Sigmoid colon (tissue), 7 donors: ENCODE results near the gene NFIB. TPM values are rescaled to one million over a fixed set of nuclear protein-coding genes. Genes with fewer than 3 reads are reported as not detected.
A peak's percentile ranks its signal among the peaks of the same experiment; 100 is the strongest.

ENCODE experiments used
- DNase-seq: peaks from one replicate; pipeline ENCODE4 v3.0.0-alpha.2; 2019
- H3K27ac ChIP-seq, 4 donors: fragments of 200-600 bp; sonication (generic); one replicate each; pipeline ENCODE4 v1.5.1; 2016 to 2019; ENCODE audit warnings: mild to moderate bottlenecking in 1 of 4
- H3K27me3 ChIP-seq, 3 donors: fragments of 200-600 bp; sonication (generic); one replicate each; pipeline ENCODE4 v1.5.1; 2019; ENCODE audit warnings: mild to moderate bottlenecking in 1 of 3
- H3K36me3 ChIP-seq, 4 donors: fragments of 200-600 bp; sonication (generic); one replicate each; pipeline ENCODE4 v1.5.1; 2016 to 2019
- H3K4me1 ChIP-seq, 4 donors: fragments of 200-600 bp; sonication (generic); one replicate each; pipeline ENCODE4 v1.5.1; 2017 to 2019
- H3K4me3 ChIP-seq, 4 donors: fragments of 200-600 bp; sonication (generic); one replicate each; pipeline ENCODE4 v1.5.1; 2017 to 2019; ENCODE audit warnings: mild to moderate bottlenecking in 2 of 4, moderate library complexity in 1 of 4
- H3K9me3 ChIP-seq, 4 donors: fragments of 200-600 bp in 3 of 4; sonication (generic) in 3 of 4; one replicate each; pipeline versions ENCODE4 v1.5.1 to v1.6.1; 2013 to 2019
- EP300 ChIP-seq, 4 donors: sonication (generic); formaldehyde crosslinking; IDR thresholded peaks; one replicate each; pipeline ENCODE4 v1.6.1; 2017; ENCODE audit warnings: antibody characterized with exemption in 4 of 4
- POLR2A ChIP-seq, 2 donors: fragments of 450-650 bp; IDR thresholded peaks; one replicate each; pipeline ENCODE4 v1.6.1; 2016; ENCODE audit warnings: antibody characterized with exemption in 2 of 2, mild to moderate bottlenecking in 2 of 2, moderate library complexity in 2 of 2
- POLR2AphosphoS5 ChIP-seq, 4 donors: sonication (generic); formaldehyde crosslinking; IDR thresholded peaks; one replicate each; pipeline ENCODE4 v1.6.1; 2017; ENCODE audit warnings: antibody characterized with exemption in 4 of 4
- WGBS, 2 donors: extraction: QIAGEN DNeasy Blood & Tissue Kit; methylation state at CpG; one replicate each; pipeline ENCODE4 v1.1.7; 2013; 5-methylcytosine and 5-hydroxymethylcytosine counted together
- intact Hi-C: fragments of 100-400 bp; cut with DNase I; formaldehyde crosslinking; loops from one replicate; pipeline ENCODE4 v1.15.1; 2023
- polyA plus RNA-seq, 3 donors: library from polyadenylated mRNA; stranded (reverse); fragments of 200-250 nt; gene quantifications; one replicate each; pipeline ENCODE4 v1.2.3, GENCODE V29; 2013
- total RNA-seq, 4 donors: library from RNA; depleted of rRNA; stranded (reverse); fragments of >200 nt; gene quantifications; one replicate each; pipeline ENCODE4 v1.1.0, GENCODE V29; 2016
- TF ChIP-seq, protein P1 (sequence below), 4 experiments: fragments of 450-650 bp in 3 of 4; fragments of 200-600 bp in 1 of 4; IDR thresholded peaks; one replicate each; pipeline ENCODE4 v1.5.1; 2016 to 2019; ENCODE audit warnings: antibody characterized with exemption in 4 of 4, mild to moderate bottlenecking in 3 of 4, moderate library complexity in 2 of 4
- donor health status: healthy with polysubstance abuse.
- donor health status: Bipolar disorder and iron deficiency.
- donor health status: healthy.

NFIB gene
- total and polyA plus RNA-seq, 7 donors = 3.7 to 129 (median 45.3) TPM

DNA sequence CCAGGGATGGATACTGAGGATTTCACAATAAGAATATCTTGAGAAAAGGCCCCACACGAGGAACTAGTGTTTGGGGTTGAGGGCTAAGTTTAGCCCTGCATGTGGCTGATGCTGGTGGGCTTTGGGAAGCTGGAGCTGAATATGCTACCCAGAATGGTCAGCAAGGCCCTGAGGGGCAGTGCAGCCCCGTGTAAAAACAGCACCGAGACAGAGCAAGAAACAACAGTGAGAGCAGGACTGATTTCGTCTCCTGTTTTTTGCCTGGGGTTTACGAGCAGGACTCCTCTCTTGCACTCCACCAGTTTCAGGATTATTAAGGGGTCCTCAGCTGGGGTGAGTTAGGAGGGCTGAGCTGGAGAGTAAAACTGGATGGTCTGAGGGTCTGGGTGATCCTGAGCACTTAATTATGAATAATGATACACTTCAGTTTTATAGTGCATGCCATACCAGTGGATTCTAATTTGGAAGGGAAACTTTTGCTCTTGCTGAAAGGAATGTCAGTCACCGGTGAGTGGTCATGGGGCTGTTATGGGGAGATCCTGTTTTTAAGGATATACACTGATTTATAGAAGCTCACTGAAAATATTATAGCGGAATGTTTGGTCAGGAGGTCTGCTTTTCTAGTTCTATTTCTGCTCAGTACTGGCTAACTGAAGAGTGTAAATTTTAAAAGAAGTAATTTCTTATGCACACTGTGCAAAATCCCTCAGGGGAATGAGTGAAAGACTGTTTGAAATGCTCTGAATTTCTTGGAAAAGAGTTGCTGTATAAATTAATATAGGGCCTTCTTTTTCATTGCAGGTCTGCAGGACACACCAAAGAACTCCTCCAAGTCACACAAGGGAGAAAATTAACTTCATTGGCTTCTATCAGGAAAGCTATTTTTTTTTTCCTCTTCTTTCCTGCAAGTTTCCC, 42.7 kb upstream of the NFIB start:
- Histone ChIP-seq H3K27ac (peak overlapping the region in 3 of 4 donors; percentile 12 to 62 (median 41)), H3K36me3 (no peaks in the 10 kb centered on the region), H3K4me1 (peaks cover 0 to 48% (median 25%) of the 10 kb centered on the region in 4 donors), H3K4me3 (no peak overlapping the region), H3K27me3 (no peaks in the 10 kb centered on the region), H3K9me3 (no peaks in the 10 kb centered on the region)
- 80 to 82% methylated on average over 7 of the region's 7 CpGs for WGBS, 2 donors
- TF ChIP-seq POLR2AphosphoS5 (IDR thresholded peaks at IDR 0.05) (no peak), POLR2A (IDR thresholded peaks at IDR 0.05) (no peak), EP300 (IDR thresholded peaks at IDR 0.05) (no peak)
- TF ChIP-seq, protein P1, sequence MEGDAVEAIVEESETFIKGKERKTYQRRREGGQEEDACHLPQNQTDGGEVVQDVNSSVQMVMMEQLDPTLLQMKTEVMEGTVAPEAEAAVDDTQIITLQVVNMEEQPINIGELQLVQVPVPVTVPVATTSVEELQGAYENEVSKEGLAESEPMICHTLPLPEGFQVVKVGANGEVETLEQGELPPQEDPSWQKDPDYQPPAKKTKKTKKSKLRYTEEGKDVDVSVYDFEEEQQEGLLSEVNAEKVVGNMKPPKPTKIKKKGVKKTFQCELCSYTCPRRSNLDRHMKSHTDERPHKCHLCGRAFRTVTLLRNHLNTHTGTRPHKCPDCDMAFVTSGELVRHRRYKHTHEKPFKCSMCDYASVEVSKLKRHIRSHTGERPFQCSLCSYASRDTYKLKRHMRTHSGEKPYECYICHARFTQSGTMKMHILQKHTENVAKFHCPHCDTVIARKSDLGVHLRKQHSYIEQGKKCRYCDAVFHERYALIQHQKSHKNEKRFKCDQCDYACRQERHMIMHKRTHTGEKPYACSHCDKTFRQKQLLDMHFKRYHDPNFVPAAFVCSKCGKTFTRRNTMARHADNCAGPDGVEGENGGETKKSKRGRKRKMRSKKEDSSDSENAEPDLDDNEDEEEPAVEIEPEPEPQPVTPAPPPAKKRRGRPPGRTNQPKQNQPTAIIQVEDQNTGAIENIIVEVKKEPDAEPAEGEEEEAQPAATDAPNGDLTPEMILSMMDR (IDR thresholded peaks at IDR 0.05) = no peak
- DNase-seq = no peak
- intact Hi-C loops = loop anchor here (5.0 kb wide), 1 partner anchor 76 kb away; no protein-coding TSS in a partner anchor

GRCh38 chr9:14354201-14354600, 40.3 kb upstream of the NFIB start:
- WGBS, 2 donors = 97 to 99% methylated on average over 1 of the region's 1 CpG
- no peaks in the 10 kb centered on the region for H3K9me3 ChIP-seq
- no peaks in the 10 kb centered on the region for H3K36me3 ChIP-seq
- H3K27ac ChIP-seq = peak overlapping the region in 1 of 4 donors; percentile 83
- intact Hi-C loops = no loop called here
- peaks cover 0 to 16% (median 8%) of the 10 kb centered on the region in 3 donors for H3K27me3 ChIP-seq
- peaks cover 0 to 63% (median 26%) of the 10 kb centered on the region in 4 donors for H3K4me1 ChIP-seq
- TF ChIP-seq POLR2A (IDR thresholded peaks at IDR 0.05) (no peak), EP300 (IDR thresholded peaks at IDR 0.05) (no peak)
- TF ChIP-seq, protein P1 (IDR thresholded peaks at IDR 0.05) = no peak
- no peak for DNase-seq
- H3K4me3 ChIP-seq = no peak overlapping the region

DNA sequence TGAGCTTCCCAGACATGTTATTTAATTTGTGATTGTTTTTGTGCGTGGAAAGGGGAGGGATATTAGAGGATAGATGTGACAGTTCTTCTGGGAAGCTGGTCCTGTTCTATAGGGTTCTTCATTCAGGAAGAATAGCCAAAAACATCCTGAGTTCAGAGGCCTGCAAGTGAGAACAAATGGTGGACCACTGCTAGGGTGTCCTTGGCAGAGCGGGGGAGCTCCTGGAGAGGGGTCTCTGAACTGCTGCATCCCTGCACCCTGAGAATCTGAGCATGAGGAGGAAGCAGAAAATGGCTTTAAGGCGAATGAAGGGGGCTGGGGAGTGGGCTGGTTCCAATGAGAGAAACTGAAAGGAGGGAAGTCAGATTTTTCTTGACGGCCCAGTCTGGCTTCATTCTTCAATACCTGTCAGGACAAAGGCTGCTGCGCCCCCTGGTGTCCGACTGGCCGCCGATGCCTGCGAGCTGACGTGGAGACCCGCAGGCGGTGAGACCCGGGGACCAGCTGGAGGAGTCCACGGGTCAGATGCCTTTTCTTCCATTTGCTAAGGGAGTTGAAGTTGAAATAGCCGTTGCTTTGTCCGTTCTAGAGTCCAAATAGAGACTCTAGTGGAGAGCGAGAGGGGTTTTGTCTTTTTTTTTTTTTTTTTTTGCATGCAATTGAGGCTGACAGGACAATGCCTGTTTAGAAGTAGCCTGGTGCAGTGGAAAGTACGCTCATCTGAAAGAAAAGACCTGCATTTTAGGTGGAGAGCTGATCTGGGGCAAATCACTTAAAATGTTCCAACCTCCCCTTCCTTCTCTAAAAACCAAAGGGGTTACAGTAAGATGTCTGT, 39.5 kb upstream of the NFIB start:
- 15 to 16% methylated on average over 18 of the region's 18 CpGs for WGBS, 2 donors
- peak overlapping the region in 3 of 4 donors; percentile 13 to 21 (median 18) for H3K4me3 ChIP-seq
- H3K9me3 ChIP-seq = no peaks in the 10 kb centered on the region
- TF ChIP-seq, protein P1 (IDR thresholded peaks at IDR 0.05) = peak; percentile 80 to 87 (median 83)
- peak in 1 of 4 donors; percentile 11 for TF ChIP-seq POLR2AphosphoS5 (IDR thresholded peaks at IDR 0.05)
- TF ChIP-seq POLR2A (IDR thresholded peaks at IDR 0.05) = no peak
- no peak for TF ChIP-seq EP300 (IDR thresholded peaks at IDR 0.05)
- H3K36me3 ChIP-seq = no peaks in the 10 kb centered on the region
- H3K27me3 ChIP-seq = peaks cover 6 to 24% (median 13%) of the 10 kb centered on the region in 3 donors
- peak overlapping the region; percentile 29 to 83 (median 62) for H3K27ac ChIP-seq
- intact Hi-C loops = loop anchor here (1.0 kb wide), 1 partner anchor 926 kb away; no protein-coding TSS in a partner anchor
- DNase-seq = peak; percentile 96
- H3K4me1 ChIP-seq = peaks cover 0 to 71% (median 34%) of the 10 kb centered on the region in 4 donors

GRCh38 chr9:14352503-14352902, 38.6 kb upstream of the NFIB start:
- Histone ChIP-seq H3K27ac (peak overlapping the region; percentile 9 to 83 (median 62)), H3K9me3 (no peaks in the 10 kb centered on the region), H3K36me3 (no peaks in the 10 kb centered on the region), H3K4me3 (peak overlapping the region in 1 of 4 donors; percentile 12), H3K4me1 (peaks cover 0 to 74% (median 43%) of the 10 kb centered on the region in 4 donors), H3K27me3 (peaks cover 6 to 33% (median 13%) of the 10 kb centered on the region in 3 donors)
- DNase-seq = no peak
- intact Hi-C loops = no loop called here
- WGBS, 2 donors = 75 to 88% methylated on average over 4 of the region's 4 CpGs
- TF ChIP-seq POLR2A (IDR thresholded peaks at IDR 0.05) (no peak), EP300 (IDR thresholded peaks at IDR 0.05) (no peak), POLR2AphosphoS5 (IDR thresholded peaks at IDR 0.05) (no peak)
- TF ChIP-seq, protein P1 (IDR thresholded peaks at IDR 0.05) = no peak
